Effector memory CD8-positive, alpha-beta T cell (primary cell): ENCODE measurements around the gene FOXL1.
"Not testable (repeated sequence)": the region's sequence is repeated elsewhere in the genome, so short reads cannot be mapped to it uniquely, and the experiment has no call there.

Experiments used
- ATAC-seq: fragments of 150-1000 bp; cut with Tn5 transposase; replicated peaks from 2 replicates; pipeline ENCODE4 v1.10.0; 2021; ENCODE audit warnings: mild to moderate bottlenecking, moderate library complexity
- DNase-seq, 3 experiments: peaks; one replicate each; pipeline ENCODE4 v3.0.0; 2021
- H3K27ac Mint-ChIP-seq, 2 donors: one replicate each; pipeline ENCODE4 v1.8.0; 2022; ENCODE audit warnings: mild to moderate bottlenecking in 2 of 2, mixed read lengths in 2 of 2, moderate library complexity in 2 of 2
- H3K27me3 Mint-ChIP-seq, 2 donors: one replicate each; pipeline ENCODE4 v1.8.0; 2022; ENCODE audit warnings: mixed read lengths in 2 of 2
- H3K36me3 Mint-ChIP-seq: one replicate; pipeline ENCODE4 v1.8.0; 2022; ENCODE audit warnings: mild to moderate bottlenecking, moderate library complexity, mixed read lengths; ENCODE audit not compliant: insufficient read depth
- H3K4me1 Mint-ChIP-seq, 2 donors: one replicate each; pipeline ENCODE4 v1.8.0; 2022; ENCODE audit warnings: low read depth in 2 of 2, mixed read lengths in 2 of 2
- H3K4me3 Mint-ChIP-seq, 2 donors: one replicate each; pipeline ENCODE4 v1.8.0; 2022; ENCODE audit warnings: mild to moderate bottlenecking in 2 of 2, mixed read lengths in 2 of 2, moderate library complexity in 2 of 2
- H3K9me3 Mint-ChIP-seq, 2 donors: one replicate each; pipeline ENCODE4 v1.8.0; 2022; ENCODE audit warnings: mixed read lengths in 2 of 2

The FOXL1 gene

GRCh38 chr16:86585821-86586611, 7.7 kb downstream of the FOXL1 start:
- H3K4me1 Mint-ChIP-seq: no peaks in the 10 kb centered on the region
- no peak for ATAC-seq
- H3K27ac Mint-ChIP-seq: no peak overlapping the region
- H3K9me3 Mint-ChIP-seq: no peaks in the 10 kb centered on the region
- H3K27me3 Mint-ChIP-seq: peaks cover 18 to 36% of the 10 kb centered on the region in 2 donors
- no peak for DNase-seq
- H3K36me3 Mint-ChIP-seq: no peaks in the 10 kb centered on the region
- H3K4me3 Mint-ChIP-seq: no peak overlapping the region

GRCh38 chr16:86587487-86587886, 9.1 kb downstream of the FOXL1 start:
- DNase-seq (no peak), ATAC-seq (no peak)
- H3K9me3 Mint-ChIP-seq: no peaks in the 10 kb centered on the region
- peaks cover 13 to 33% of the 10 kb centered on the region in 2 donors for H3K27me3 Mint-ChIP-seq
- no peak overlapping the region for H3K27ac Mint-ChIP-seq
- H3K4me1 Mint-ChIP-seq: no peaks in the 10 kb centered on the region
- no peak overlapping the region for H3K4me3 Mint-ChIP-seq
- no peaks in the 10 kb centered on the region for H3K36me3 Mint-ChIP-seq

- H3K27me3 Mint-ChIP-seq: peaks cover 15 to 35% of the 10 kb centered on the region in 2 donors
- H3K4me3 Mint-ChIP-seq, H3K4me1 Mint-ChIP-seq, H3K27ac Mint-ChIP-seq, H3K9me3 Mint-ChIP-seq, H3K36me3 Mint-ChIP-seq, ATAC-seq, DNase-seq: not testable (repeated sequence)
Measured at GRCh38 chr16:86587955-86588354, 9.6 kb downstream of the FOXL1 start.

GRCh38 chr16:86590501-86591144, 12.3 kb downstream of the FOXL1 start:
- Mint-ChIP-seq H3K4me3 (no peak overlapping the region), H3K9me3 (no peaks in the 10 kb centered on the region), H3K4me1 (no peaks in the 10 kb centered on the region), H3K27ac (no peak overlapping the region), H3K36me3 (no peaks in the 10 kb centered on the region), H3K27me3 (peaks cover 34 to 36% of the 10 kb centered on the region in 2 donors)
- no peak for ATAC-seq
- DNase-seq: no peak

GRCh38 chr16:86591270-86591669, 12.9 kb downstream of the FOXL1 start:
- no peak for DNase-seq
- no peak for ATAC-seq
- no peak overlapping the region for H3K4me3 Mint-ChIP-seq
- no peaks in the 10 kb centered on the region for H3K36me3 Mint-ChIP-seq
- peaks cover 34% of the 10 kb centered on the region in 2 donors for H3K27me3 Mint-ChIP-seq
- no peaks in the 10 kb centered on the region for H3K9me3 Mint-ChIP-seq
- H3K27ac Mint-ChIP-seq: no peak overlapping the region
- no peaks in the 10 kb centered on the region for H3K4me1 Mint-ChIP-seq

- Mint-ChIP-seq H3K9me3 (no peaks in the 10 kb centered on the region), H3K4me1 (peaks cover 0 to 4% of the 10 kb centered on the region in 2 donors), H3K27ac (no peak overlapping the region), H3K4me3 (no peak overlapping the region), H3K36me3 (no peaks in the 10 kb centered on the region), H3K27me3 (peaks cover 44 to 59% of the 10 kb centered on the region in 2 donors)
- no peak for ATAC-seq
- no peak for DNase-seq
Measured at GRCh38 chr16:86593913-86594620, 15.7 kb downstream of the FOXL1 start.

- H3K36me3 Mint-ChIP-seq: no peaks in the 10 kb centered on the region
- H3K27me3 Mint-ChIP-seq: peaks cover 49 to 65% of the 10 kb centered on the region in 2 donors
- no peak for ATAC-seq
- H3K9me3 Mint-ChIP-seq: no peaks in the 10 kb centered on the region
- no peak overlapping the region for H3K4me3 Mint-ChIP-seq
- H3K4me1 Mint-ChIP-seq: peaks cover 0 to 4% of the 10 kb centered on the region in 2 donors
- DNase-seq: no peak
- H3K27ac Mint-ChIP-seq: no peak overlapping the region
Measured at GRCh38 chr16:86594721-86595120, 16.4 kb downstream of the FOXL1 start.

- no peak overlapping the region for H3K4me3 Mint-ChIP-seq
- peaks cover 58 to 67% of the 10 kb centered on the region in 2 donors for H3K27me3 Mint-ChIP-seq
- ATAC-seq (no peak), DNase-seq (no peak)
- no peak overlapping the region for H3K27ac Mint-ChIP-seq
- H3K9me3 Mint-ChIP-seq: no peaks in the 10 kb centered on the region
- no peaks in the 10 kb centered on the region for H3K36me3 Mint-ChIP-seq
- H3K4me1 Mint-ChIP-seq: peaks cover 0 to 4% of the 10 kb centered on the region in 2 donors
Measured at GRCh38 chr16:86595983-86596605, 17.7 kb downstream of the FOXL1 start.

GRCh38 chr16:86597126-86597879, 19.0 kb downstream of the FOXL1 start:
- no peak overlapping the region for H3K27ac Mint-ChIP-seq
- peaks cover 0 to 4% of the 10 kb centered on the region in 2 donors for H3K4me1 Mint-ChIP-seq
- no peaks in the 10 kb centered on the region for H3K9me3 Mint-ChIP-seq
- no peak overlapping the region for H3K4me3 Mint-ChIP-seq
- H3K27me3 Mint-ChIP-seq: peaks cover 61 to 71% of the 10 kb centered on the region in 2 donors
- DNase-seq: no peak
- H3K36me3 Mint-ChIP-seq: no peaks in the 10 kb centered on the region
- ATAC-seq: no peak

- H3K4me1 Mint-ChIP-seq: peaks cover 0 to 4% of the 10 kb centered on the region in 2 donors
- H3K27me3 Mint-ChIP-seq: peaks cover 58 to 75% of the 10 kb centered on the region in 2 donors
- ATAC-seq: no peak
- H3K9me3 Mint-ChIP-seq: no peaks in the 10 kb centered on the region
- no peak overlapping the region for H3K4me3 Mint-ChIP-seq
- no peaks in the 10 kb centered on the region for H3K36me3 Mint-ChIP-seq
- H3K27ac Mint-ChIP-seq: no peak overlapping the region
- DNase-seq: no peak
Measured at GRCh38 chr16:86597880-86598606, 19.7 kb downstream of the FOXL1 start.

GRCh38 chr16:86598607-86599565, 20.5 kb downstream of the FOXL1 start:
- no peak for ATAC-seq
- H3K27me3 Mint-ChIP-seq: peaks cover 52 to 72% of the 10 kb centered on the region in 2 donors
- no peak for DNase-seq
- peaks cover 0 to 4% of the 10 kb centered on the region in 2 donors for H3K4me1 Mint-ChIP-seq
- H3K36me3 Mint-ChIP-seq: no peaks in the 10 kb centered on the region
- H3K9me3 Mint-ChIP-seq: no peaks in the 10 kb centered on the region
- H3K4me3 Mint-ChIP-seq: no peak overlapping the region
- H3K27ac Mint-ChIP-seq: no peak overlapping the region
